A549 (cell line): ENCODE data around the gene TUBD1. TPM values are rescaled to one million over a fixed set of nuclear protein-coding genes. Genes with fewer than 3 reads are reported as not detected.

ENCODE experiments used
- ATAC-seq, 2 experiments: fragments of 200-7000 bp in 1 of 2; fragments of >200 bp in 1 of 2; cut with Nextera tagmentation in 1 of 2; cut with Tn5 transposase in 1 of 2; 3 replicates each; pipeline versions ENCODE4 v1.8.0 to v1.9.1; 2018 to 2020; ENCODE audit warnings: mild to moderate bottlenecking in 1 of 2, moderate library complexity in 1 of 2
- CTCF ChIA-PET: fragments of 300-600 bp; sonication (Branson Sonifier 250); formaldehyde crosslinking; extraction: SDS; loops from one replicate; lab custom pipeline; 2021; ENCODE audit warnings: antibody characterized with exemption, inconsistent platforms; lab: Yijun Ruan, JAX
- POLR2A ChIA-PET: fragments of 350-600 bp; formaldehyde crosslinking; extraction: SDS; loops from one replicate; lab custom pipeline; 2021; ENCODE audit warnings: antibody characterized with exemption, inconsistent platforms; lab: Yijun Ruan, JAX
- DNase-seq, 2 experiments: peaks; one replicate each; pipeline versions ENCODE4 v3.0.0 to v3.0.0-alpha.2; 2011 to 2016; ENCODE audit warnings: low read depth in 1 of 2, low spot score in 1 of 2
- FAIRE-seq: peaks from 2 replicates; lab custom pipeline; 2011; peaks lifted over from hg19 to GRCh38; lab: Jason Lieb, UNC
- H3K27ac ChIP-seq, 2 experiments: fragments of >200 bp; sonication (Bioruptor Twin); formaldehyde crosslinking; 3 replicates each; pipeline ENCODE4 v1.5.1; 2016 to 2017
- H3K4me1 ChIP-seq: fragments of >200 bp; sonication (Bioruptor Twin); formaldehyde crosslinking; 3 replicates; pipeline ENCODE4 v1.6.1; 2016
- H3K4me2 ChIP-seq: fragments of >200 bp; sonication (Bioruptor Twin); formaldehyde crosslinking; 3 replicates; pipeline ENCODE4 v1.6.1; 2016
- H3K4me3 ChIP-seq: fragments of >200 bp; sonication (Bioruptor Twin); formaldehyde crosslinking; 3 replicates; pipeline ENCODE4 v1.5.1; 2016
- H3K9me3 ChIP-seq: fragments of >200 bp; sonication (Bioruptor Twin); formaldehyde crosslinking; 3 replicates; pipeline ENCODE4 v1.6.1; 2016
- BCL3 ChIP-seq: fragments of >200 bp; sonication (Bioruptor Twin); formaldehyde crosslinking; IDR thresholded peaks from 3 replicates; pipeline ENCODE4 v1.6.1; 2016
- BHLHE40 ChIP-seq: IDR thresholded peaks from 2 replicates; pipeline ENCODE4 v1.6.1; 2012; ENCODE audit warnings: low read depth, low read length, inconsistent platforms
- CBX8 ChIP-seq: fragments of 200-600 bp; sonication (generic); IDR thresholded peaks from 2 replicates; pipeline ENCODE4 v1.6.1; 2016
- EP300 ChIP-seq, 2 experiments: fragments of >200 bp; sonication (Bioruptor Twin); formaldehyde crosslinking; IDR thresholded peaks; 2 replicates in 1 of 2; 3 replicates in 1 of 2; pipeline ENCODE4 v1.6.1; 2016 to 2017
- ESRRA ChIP-seq: fragments of 150-350 bp; IDR thresholded peaks from 2 replicates; pipeline ENCODE4 v1.6.1; 2014; ENCODE audit warnings: mild to moderate bottlenecking, low read length, borderline replicate concordance
- FOSL2 ChIP-seq, 2 experiments: fragments of 450-650 bp in 1 of 2; fragments of >200 bp in 1 of 2; sonication (Bioruptor Twin) in 1 of 2; formaldehyde crosslinking; IDR thresholded peaks; 2 replicates each; pipeline versions ENCODE4 v1.5.0 to v1.6.1; 2016 to 2020; ENCODE audit warnings: mild to moderate bottlenecking in 1 of 2, moderate library complexity in 1 of 2
- HEYL ChIP-seq: fragments of 250-450 bp; sonication (Bioruptor Pico); IDR thresholded peaks from 2 replicates; pipeline ENCODE4 v1.8.0; 2021; ENCODE audit warnings: mild to moderate bottlenecking, moderate library complexity
- HOXB13 ChIP-seq: fragments of 250-450 bp; sonication (Bioruptor Pico); IDR thresholded peaks from 2 replicates; pipeline ENCODE4 v1.5.0; 2020; ENCODE audit warnings: low read depth, mild to moderate bottlenecking, moderate library complexity
- MAX ChIP-seq: IDR thresholded peaks from 2 replicates; pipeline ENCODE4 v1.6.1; 2012
- MYC ChIP-seq: IDR thresholded peaks from 2 replicates; pipeline ENCODE4 v1.6.1; 2012; ENCODE audit warnings: mild to moderate bottlenecking, inconsistent platforms, low read length, improper control_type of control experiment, borderline replicate concordance
- NFE2L2 ChIP-seq: fragments of 150-350 bp; conservative IDR thresholded peaks from 2 replicates; pipeline ENCODE4 v1.6.1; 2014; ENCODE audit warnings: low read length
- NPAS2 ChIP-seq: fragments of 250-450 bp; sonication (Bioruptor Pico); IDR thresholded peaks from 2 replicates; pipeline ENCODE4 v1.8.0; 2022; ENCODE audit warnings: mild to moderate bottlenecking, moderate library complexity, borderline replicate concordance
- POLR2A ChIP-seq: IDR thresholded peaks from 2 replicates; pipeline ENCODE4 v1.6.1; 2012; ENCODE audit warnings: mild to moderate bottlenecking, low read length
- RAD21 ChIP-seq, 2 experiments: fragments of >200 bp in 1 of 2; sonication (Bioruptor Twin) in 1 of 2; formaldehyde crosslinking in 1 of 2; IDR thresholded peaks in 1 of 2; conservative IDR thresholded peaks in 1 of 2; 2 replicates in 1 of 2; 3 replicates in 1 of 2; pipeline ENCODE4 v1.6.1; 2012 to 2018; ENCODE audit warnings: inconsistent platforms in 1 of 2
- SMC3 ChIP-seq: fragments of >200 bp; sonication (Bioruptor Twin); formaldehyde crosslinking; IDR thresholded peaks from 3 replicates; pipeline ENCODE4 v1.6.1; 2018; ENCODE audit warnings: inconsistent platforms
- SREBF2 ChIP-seq: fragments of 450-650 bp; IDR thresholded peaks from 2 replicates; pipeline ENCODE4 v1.6.1; 2014; ENCODE audit warnings: mild to moderate bottlenecking, moderate library complexity
- TP53 ChIP-seq: fragments of 250-450 bp; sonication (Bioruptor Pico); IDR thresholded peaks from 2 replicates; pipeline ENCODE4 v1.5.0; 2021; ENCODE audit warnings: mild to moderate bottlenecking, moderate library complexity
- ZFP36 ChIP-seq: fragments of 450-650 bp; IDR thresholded peaks from 2 replicates; pipeline ENCODE4 v1.6.1; 2014; ENCODE audit warnings: borderline replicate concordance; ENCODE audit not compliant: partially characterized antibody
- ZNF302 ChIP-seq: fragments of 250-450 bp; sonication (Bioruptor Pico); IDR thresholded peaks from 2 replicates; pipeline ENCODE4 v1.9.0; 2021; ENCODE audit warnings: inconsistent platforms, mild to moderate bottlenecking, moderate library complexity
- ZSCAN20 ChIP-seq: fragments of 250-450 bp; sonication (Bioruptor Pico); IDR thresholded peaks from 2 replicates; pipeline ENCODE4 v1.8.0; 2022; ENCODE audit warnings: mild to moderate bottlenecking, moderate library complexity
- WGBS: methylation state at CpG from one replicate; pipeline ENCODE4 v1.1.6; 2017; ENCODE audit errors: missing lambda C conversion rate; 5-methylcytosine and 5-hydroxymethylcytosine counted together
- polyA plus RNA-seq, 4 experiments: library from polyadenylated mRNA; depleted of rRNA in 3 of 4; stranded (reverse); fragments of >200 nt; fragmentation: RNase III in 1 of 4; extraction: RNeasy Plus Mini Kit Qiagen cat#74134 plus additional on column Dnase treatment in 1 of 4; gene quantifications; 2 replicates in 3 of 4; 3 replicates in 1 of 4; pipeline ENCODE4 v1.2.3, GENCODE V29; 2011 to 2017
- TF ChIP-seq, protein P1 (sequence below): fragments of >200 bp; sonication (Bioruptor Twin); formaldehyde crosslinking; IDR thresholded peaks from 3 replicates; pipeline ENCODE4 v1.5.1; 2016
- TF ChIP-seq, protein P2 (sequence below): fragments of 250-450 bp; sonication (Bioruptor Pico); IDR thresholded peaks from 2 replicates; pipeline ENCODE4 v1.5.0; 2021; ENCODE audit warnings: mild to moderate bottlenecking, moderate library complexity, borderline replicate concordance
- TF ChIP-seq, protein P3 (sequence below): IDR thresholded peaks from 2 replicates; pipeline ENCODE4 v1.6.1; 2012
- TF ChIP-seq, protein P4 (sequence below): IDR thresholded peaks from 2 replicates; pipeline ENCODE4 v1.6.1; 2012; ENCODE audit warnings: low read depth, borderline replicate concordance
- TF ChIP-seq, protein P5 (sequence below): fragments of 200-600 bp; sonication (generic); IDR thresholded peaks from 2 replicates; pipeline ENCODE4 v1.6.1; 2016; ENCODE audit warnings: antibody characterized with exemption, mild to moderate bottlenecking, moderate library complexity
- TF ChIP-seq, protein P6 (sequence below): fragments of 150-350 bp; IDR thresholded peaks from 2 replicates; pipeline ENCODE4 v1.6.1; 2014; ENCODE audit warnings: low read depth, mild to moderate bottlenecking, low read length

TUBD1 gene
- polyA plus RNA-seq, 2 of the 4 experiments (the other 2 are of a cell fraction): 15.9 to 24.4 TPM

- H3K27ac ChIP-seq: peak overlapping the region; percentile 96 to 97
- H3K4me1 ChIP-seq: peaks cover 77% of the 10 kb centered on the region
- peak; percentile 9 to 11; a peak in 2 of 6 replicates for ATAC-seq
- H3K9me3 ChIP-seq: no peaks in the 10 kb centered on the region
- DNase-seq: peak in 1 of 2 experiments; percentile 89
- peak overlapping the region; percentile 83 for H3K4me2 ChIP-seq
- CTCF ChIA-PET: interaction anchor here (0.5 to 6.9 kb wide), 16 partner anchors 9 to 81 kb away, joined by 3 to 57 read pairs (median 4); no protein-coding TSS in a partner anchor
- WGBS: 15% methylated on average over 5 of the region's 5 CpGs
- FAIRE-seq: peak; percentile 74
- peak overlapping the region; percentile 9; the same call in 2 of the 3 replicates for H3K4me3 ChIP-seq
- POLR2A ChIA-PET: interaction anchor here (0.8 to 9.2 kb wide), 8 partner anchors 13 to 74 kb away, joined by 4 to 375 read pairs (median 12); no protein-coding TSS in a partner anchor
- TF ChIP-seq ZNF302 (CRISPR knock-in tag) (no peak; the same call in 1 of the 2 replicates), TP53 (no peak), BCL3 (no peak; the same call in 2 of the 3 replicates), EP300 (IDR thresholded peaks at IDR 0.05) (no peak), ESRRA (no peak), FOSL2 (IDR thresholded peaks at IDR 0.05) (no peak), FOSL2 (CRISPR knock-in tag; IDR thresholded peaks at IDR 0.05) (no peak), MAX (no peak; the same call in 1 of the 2 replicates), SMC3 (no peak), POLR2A (no peak), HOXB13 (CRISPR knock-in tag) (peak; percentile 69; the same call in 1 of the 2 replicates), SREBF2 (no peak), ZFP36 (no peak), RAD21 (conservative IDR thresholded peaks at IDR 0.05 in 1 of 2, IDR thresholded peaks at IDR 0.05 in 1 of 2) (no peak; a peak in 1 of 5 replicates), ZSCAN20 (peak; percentile 77; the same call in 1 of the 2 replicates), NFE2L2 (no peak), HEYL (CRISPR knock-in tag) (peak; percentile 23; the same call in 1 of the 2 replicates), MYC (no peak), BHLHE40 (no peak; the same call in 1 of the 2 replicates), NPAS2 (CRISPR knock-in tag) (no peak; the same call in 1 of the 2 replicates), CBX8 (no peak)
- TF ChIP-seq, protein P1, sequence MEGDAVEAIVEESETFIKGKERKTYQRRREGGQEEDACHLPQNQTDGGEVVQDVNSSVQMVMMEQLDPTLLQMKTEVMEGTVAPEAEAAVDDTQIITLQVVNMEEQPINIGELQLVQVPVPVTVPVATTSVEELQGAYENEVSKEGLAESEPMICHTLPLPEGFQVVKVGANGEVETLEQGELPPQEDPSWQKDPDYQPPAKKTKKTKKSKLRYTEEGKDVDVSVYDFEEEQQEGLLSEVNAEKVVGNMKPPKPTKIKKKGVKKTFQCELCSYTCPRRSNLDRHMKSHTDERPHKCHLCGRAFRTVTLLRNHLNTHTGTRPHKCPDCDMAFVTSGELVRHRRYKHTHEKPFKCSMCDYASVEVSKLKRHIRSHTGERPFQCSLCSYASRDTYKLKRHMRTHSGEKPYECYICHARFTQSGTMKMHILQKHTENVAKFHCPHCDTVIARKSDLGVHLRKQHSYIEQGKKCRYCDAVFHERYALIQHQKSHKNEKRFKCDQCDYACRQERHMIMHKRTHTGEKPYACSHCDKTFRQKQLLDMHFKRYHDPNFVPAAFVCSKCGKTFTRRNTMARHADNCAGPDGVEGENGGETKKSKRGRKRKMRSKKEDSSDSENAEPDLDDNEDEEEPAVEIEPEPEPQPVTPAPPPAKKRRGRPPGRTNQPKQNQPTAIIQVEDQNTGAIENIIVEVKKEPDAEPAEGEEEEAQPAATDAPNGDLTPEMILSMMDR: no peak; the same call in 2 of the 3 replicates
- TF ChIP-seq, protein P2, sequence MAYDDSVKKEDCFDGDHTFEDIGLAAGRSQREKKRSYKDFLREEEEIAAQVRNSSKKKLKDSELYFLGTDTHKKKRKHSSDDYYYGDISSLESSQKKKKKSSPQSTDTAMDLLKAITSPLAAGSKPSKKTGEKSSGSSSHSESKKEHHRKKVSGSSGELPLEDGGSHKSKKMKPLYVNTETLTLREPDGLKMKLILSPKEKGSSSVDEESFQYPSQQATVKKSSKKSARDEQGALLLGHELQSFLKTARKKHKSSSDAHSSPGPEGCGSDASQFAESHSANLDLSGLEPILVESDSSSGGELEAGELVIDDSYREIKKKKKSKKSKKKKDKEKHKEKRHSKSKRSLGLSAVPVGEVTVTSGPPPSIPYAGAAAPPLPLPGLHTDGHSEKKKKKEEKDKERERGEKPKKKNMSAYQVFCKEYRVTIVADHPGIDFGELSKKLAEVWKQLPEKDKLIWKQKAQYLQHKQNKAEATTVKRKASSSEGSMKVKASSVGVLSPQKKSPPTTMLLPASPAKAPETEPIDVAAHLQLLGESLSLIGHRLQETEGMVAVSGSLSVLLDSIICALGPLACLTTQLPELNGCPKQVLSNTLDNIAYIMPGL: no peak
- TF ChIP-seq, protein P3, sequence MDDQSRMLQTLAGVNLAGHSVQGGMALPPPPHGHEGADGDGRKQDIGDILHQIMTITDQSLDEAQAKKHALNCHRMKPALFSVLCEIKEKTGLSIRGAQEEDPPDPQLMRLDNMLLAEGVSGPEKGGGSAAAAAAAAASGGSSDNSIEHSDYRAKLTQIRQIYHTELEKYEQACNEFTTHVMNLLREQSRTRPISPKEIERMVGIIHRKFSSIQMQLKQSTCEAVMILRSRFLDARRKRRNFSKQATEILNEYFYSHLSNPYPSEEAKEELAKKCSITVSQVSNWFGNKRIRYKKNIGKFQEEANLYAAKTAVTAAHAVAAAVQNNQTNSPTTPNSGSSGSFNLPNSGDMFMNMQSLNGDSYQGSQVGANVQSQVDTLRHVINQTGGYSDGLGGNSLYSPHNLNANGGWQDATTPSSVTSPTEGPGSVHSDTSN: no peak
- TF ChIP-seq, protein P4, sequence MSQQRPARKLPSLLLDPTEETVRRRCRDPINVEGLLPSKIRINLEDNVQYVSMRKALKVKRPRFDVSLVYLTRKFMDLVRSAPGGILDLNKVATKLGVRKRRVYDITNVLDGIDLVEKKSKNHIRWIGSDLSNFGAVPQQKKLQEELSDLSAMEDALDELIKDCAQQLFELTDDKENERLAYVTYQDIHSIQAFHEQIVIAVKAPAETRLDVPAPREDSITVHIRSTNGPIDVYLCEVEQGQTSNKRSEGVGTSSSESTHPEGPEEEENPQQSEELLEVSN: no peak
- TF ChIP-seq, protein P5, sequence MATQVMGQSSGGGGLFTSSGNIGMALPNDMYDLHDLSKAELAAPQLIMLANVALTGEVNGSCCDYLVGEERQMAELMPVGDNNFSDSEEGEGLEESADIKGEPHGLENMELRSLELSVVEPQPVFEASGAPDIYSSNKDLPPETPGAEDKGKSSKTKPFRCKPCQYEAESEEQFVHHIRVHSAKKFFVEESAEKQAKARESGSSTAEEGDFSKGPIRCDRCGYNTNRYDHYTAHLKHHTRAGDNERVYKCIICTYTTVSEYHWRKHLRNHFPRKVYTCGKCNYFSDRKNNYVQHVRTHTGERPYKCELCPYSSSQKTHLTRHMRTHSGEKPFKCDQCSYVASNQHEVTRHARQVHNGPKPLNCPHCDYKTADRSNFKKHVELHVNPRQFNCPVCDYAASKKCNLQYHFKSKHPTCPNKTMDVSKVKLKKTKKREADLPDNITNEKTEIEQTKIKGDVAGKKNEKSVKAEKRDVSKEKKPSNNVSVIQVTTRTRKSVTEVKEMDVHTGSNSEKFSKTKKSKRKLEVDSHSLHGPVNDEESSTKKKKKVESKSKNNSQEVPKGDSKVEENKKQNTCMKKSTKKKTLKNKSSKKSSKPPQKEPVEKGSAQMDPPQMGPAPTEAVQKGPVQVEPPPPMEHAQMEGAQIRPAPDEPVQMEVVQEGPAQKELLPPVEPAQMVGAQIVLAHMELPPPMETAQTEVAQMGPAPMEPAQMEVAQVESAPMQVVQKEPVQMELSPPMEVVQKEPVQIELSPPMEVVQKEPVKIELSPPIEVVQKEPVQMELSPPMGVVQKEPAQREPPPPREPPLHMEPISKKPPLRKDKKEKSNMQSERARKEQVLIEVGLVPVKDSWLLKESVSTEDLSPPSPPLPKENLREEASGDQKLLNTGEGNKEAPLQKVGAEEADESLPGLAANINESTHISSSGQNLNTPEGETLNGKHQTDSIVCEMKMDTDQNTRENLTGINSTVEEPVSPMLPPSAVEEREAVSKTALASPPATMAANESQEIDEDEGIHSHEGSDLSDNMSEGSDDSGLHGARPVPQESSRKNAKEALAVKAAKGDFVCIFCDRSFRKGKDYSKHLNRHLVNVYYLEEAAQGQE: no peak
- TF ChIP-seq, protein P6, sequence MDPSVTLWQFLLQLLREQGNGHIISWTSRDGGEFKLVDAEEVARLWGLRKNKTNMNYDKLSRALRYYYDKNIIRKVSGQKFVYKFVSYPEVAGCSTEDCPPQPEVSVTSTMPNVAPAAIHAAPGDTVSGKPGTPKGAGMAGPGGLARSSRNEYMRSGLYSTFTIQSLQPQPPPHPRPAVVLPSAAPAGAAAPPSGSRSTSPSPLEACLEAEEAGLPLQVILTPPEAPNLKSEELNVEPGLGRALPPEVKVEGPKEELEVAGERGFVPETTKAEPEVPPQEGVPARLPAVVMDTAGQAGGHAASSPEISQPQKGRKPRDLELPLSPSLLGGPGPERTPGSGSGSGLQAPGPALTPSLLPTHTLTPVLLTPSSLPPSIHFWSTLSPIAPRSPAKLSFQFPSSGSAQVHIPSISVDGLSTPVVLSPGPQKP: no peak
Observed at GRCh38 chr17:59827721-59828477, 64.8 kb downstream of the TUBD1 start.
